OCI-LY7 (cell line): ENCODE results near the gene CCDC178.

Experiments used
- CTCF ChIP-seq: fragments of 200-600 bp; sonication (generic); conservative IDR thresholded peaks from 2 replicates; pipeline ENCODE4 v1.5.1; 2014; ENCODE audit warnings: mild to moderate bottlenecking, antibody characterized with exemption, low read length, moderate library complexity, mixed read lengths
- EZH2phosphoT487 ChIP-seq: fragments of 200-600 bp; sonication (generic); IDR thresholded peaks from 2 replicates; pipeline ENCODE4 v1.6.1; 2018; ENCODE audit warnings: low read depth, borderline replicate concordance, mild to moderate bottlenecking, mixed run types, antibody characterized with exemption, low read length, moderate library complexity, mixed read lengths

- no peak for TF ChIP-seq CTCF
- no peak for TF ChIP-seq EZH2phosphoT487
These were observed 311.9 kb downstream of the CCDC178 start for GRCh38 chr18:33128581-33128980.
